ENCODE measurements around the gene KRT5.
"Not testable (repeated sequence)": the region's sequence is repeated elsewhere in the genome, so short reads cannot be mapped to it uniquely, and the experiment has no call there.

The KRT5 gene

GRCh38 chr12:52521175-52521567, 977 bp upstream of the KRT5 start:
- DNase-seq (ENCODE audit: low read depth in 1 of 2, low spot score in 1 of 2), result no peak

- DNase-seq (ENCODE audit: low read depth in 1 of 2, low spot score in 1 of 2), result no peak
Measured at GRCh38 chr12:52519387-52519703, 849 bp downstream of the KRT5 start.

- DNase-seq (ENCODE audit: low read depth in 1 of 2, low spot score in 1 of 2), result no peak
Measured at GRCh38 chr12:52518574-52519386, 1.4 kb downstream of the KRT5 start.

- DNase-seq (ENCODE audit: low read depth in 1 of 2, low spot score in 1 of 2), result no peak
Measured at GRCh38 chr12:52517888-52518287, 2.3 kb downstream of the KRT5 start.

- DNase-seq (ENCODE audit: low read depth in 1 of 2, low spot score in 1 of 2), result no peak
Measured at GRCh38 chr12:52517005-52517835, 3.0 kb downstream of the KRT5 start.

- DNase-seq (ENCODE audit: low read depth in 1 of 2, low spot score in 1 of 2), result no peak
Measured at GRCh38 chr12:52515927-52516831, 4.0 kb downstream of the KRT5 start.

GRCh38 chr12:52515319-52515646, 4.9 kb downstream of the KRT5 start:
- DNase-seq (ENCODE audit: low read depth in 1 of 2, low spot score in 1 of 2), result no peak

- no peak for DNase-seq (ENCODE audit: low read depth in 1 of 2, low spot score in 1 of 2)
Measured at GRCh38 chr12:52514471-52515318, 5.5 kb downstream of the KRT5 start.

- DNase-seq (ENCODE audit: low read depth in 1 of 2, low spot score in 1 of 2), result no peak
Measured at GRCh38 chr12:52513736-52514135, 6.5 kb downstream of the KRT5 start.

GRCh38 chr12:52508211-52508610, 12.0 kb downstream of the KRT5 start:
- DNase-seq (ENCODE audit: low read depth in 1 of 2, low spot score in 1 of 2), result no peak

- DNase-seq (ENCODE audit: low read depth in 1 of 2, low spot score in 1 of 2), result no peak
Measured at GRCh38 chr12:52506858-52507715, 13.1 kb downstream of the KRT5 start.

GRCh38 chr12:52502877-52503276, 17.3 kb downstream of the KRT5 start:
- no peak for DNase-seq (ENCODE audit: low read depth in 1 of 2, low spot score in 1 of 2)

GRCh38 chr12:52501490-52501889, 18.7 kb downstream of the KRT5 start:
- no peak for DNase-seq (ENCODE audit: low read depth in 1 of 2, low spot score in 1 of 2)

GRCh38 chr12:52500574-52500973, 19.6 kb downstream of the KRT5 start:
- DNase-seq (ENCODE audit: low read depth in 1 of 2, low spot score in 1 of 2), result not testable (repeated sequence)

- no peak for DNase-seq (ENCODE audit: low read depth in 1 of 2, low spot score in 1 of 2)
Measured at GRCh38 chr12:52499806-52500560, 20.2 kb downstream of the KRT5 start.

- DNase-seq (ENCODE audit: low read depth in 1 of 2, low spot score in 1 of 2), result no peak
Measured at GRCh38 chr12:52498946-52499345, 21.2 kb downstream of the KRT5 start.

GRCh38 chr12:52497975-52498374, 22.2 kb downstream of the KRT5 start:
- no peak for DNase-seq (ENCODE audit: low read depth in 1 of 2, low spot score in 1 of 2)

GRCh38 chr12:52496590-52497071, 23.6 kb downstream of the KRT5 start:
- no peak for DNase-seq (ENCODE audit: low read depth in 1 of 2, low spot score in 1 of 2)

- DNase-seq (ENCODE audit: low read depth in 1 of 2, low spot score in 1 of 2), result no peak
Measured at GRCh38 chr12:52496054-52496453, 24.1 kb downstream of the KRT5 start.
